A549 (cell line): ENCODE data around the gene USP17L18. TPM values are rescaled to one million over a fixed set of nuclear protein-coding genes. Genes with fewer than 3 reads are reported as not detected.
"Not testable (repeated sequence)": the region's sequence is repeated elsewhere in the genome, so short reads cannot be mapped to it uniquely, and the experiment has no call there.

Experiments
- ATAC-seq, 2 experiments: fragments of 200-7000 bp in 1 of 2; fragments of >200 bp in 1 of 2; cut with Nextera tagmentation in 1 of 2; cut with Tn5 transposase in 1 of 2; 3 replicates each; pipeline versions ENCODE4 v1.8.0 to v1.9.1; 2018 to 2020; ENCODE audit warnings: mild to moderate bottlenecking in 1 of 2, moderate library complexity in 1 of 2
- CTCF ChIA-PET: fragments of 300-600 bp; sonication (Branson Sonifier 250); formaldehyde crosslinking; extraction: SDS; loops from one replicate; lab custom pipeline; 2021; ENCODE audit warnings: antibody characterized with exemption, inconsistent platforms; lab: Yijun Ruan, JAX
- POLR2A ChIA-PET: fragments of 350-600 bp; formaldehyde crosslinking; extraction: SDS; loops from one replicate; lab custom pipeline; 2021; ENCODE audit warnings: antibody characterized with exemption, inconsistent platforms; lab: Yijun Ruan, JAX
- DNase-seq, 2 experiments: peaks; one replicate each; pipeline versions ENCODE4 v3.0.0 to v3.0.0-alpha.2; 2011 to 2016; ENCODE audit warnings: low read depth in 1 of 2, low spot score in 1 of 2
- FAIRE-seq: peaks from 2 replicates; lab custom pipeline; 2011; peaks lifted over from hg19 to GRCh38; lab: Jason Lieb, UNC
- H3K27ac ChIP-seq, 2 experiments: fragments of >200 bp; sonication (Bioruptor Twin); formaldehyde crosslinking; 3 replicates each; pipeline ENCODE4 v1.5.1; 2016 to 2017
- H3K4me1 ChIP-seq: fragments of >200 bp; sonication (Bioruptor Twin); formaldehyde crosslinking; 3 replicates; pipeline ENCODE4 v1.6.1; 2016
- H3K4me2 ChIP-seq: fragments of >200 bp; sonication (Bioruptor Twin); formaldehyde crosslinking; 3 replicates; pipeline ENCODE4 v1.6.1; 2016
- H3K4me3 ChIP-seq: fragments of >200 bp; sonication (Bioruptor Twin); formaldehyde crosslinking; 3 replicates; pipeline ENCODE4 v1.5.1; 2016
- H3K9me3 ChIP-seq: fragments of >200 bp; sonication (Bioruptor Twin); formaldehyde crosslinking; 3 replicates; pipeline ENCODE4 v1.6.1; 2016
- WGBS: methylation state at CpG from one replicate; pipeline ENCODE4 v1.1.6; 2017; ENCODE audit errors: missing lambda C conversion rate; 5-methylcytosine and 5-hydroxymethylcytosine counted together
- polyA plus RNA-seq, 4 experiments: library from polyadenylated mRNA; depleted of rRNA in 3 of 4; stranded (reverse); fragments of >200 nt; fragmentation: RNase III in 1 of 4; extraction: RNeasy Plus Mini Kit Qiagen cat#74134 plus additional on column Dnase treatment in 1 of 4; gene quantifications; 2 replicates in 3 of 4; 3 replicates in 1 of 4; pipeline ENCODE4 v1.2.3, GENCODE V29; 2011 to 2017

Gene USP17L18
- polyA plus RNA-seq, 2 of the 4 experiments (the other 2 are of a cell fraction): not detected

GRCh38 chr4:9253078-9253477 is 4.6 kb downstream of the USP17L18 start, which contains the start of gene USP17L19:
Gene USP17L19 (plus strand): TSS chr4:9253378. CDS start chr4:9253378, 0 bp downstream.
- H3K4me3 ChIP-seq, H3K9me3 ChIP-seq, CTCF ChIA-PET, FAIRE-seq, H3K4me1 ChIP-seq, H3K27ac ChIP-seq, DNase-seq, ATAC-seq, H3K4me2 ChIP-seq, POLR2A ChIA-PET: not testable (repeated sequence)
- WGBS: no CpG with 5 or more reads among the region's 13 CpGs

- WGBS: no CpG with 5 or more reads among the region's 15 CpGs
Measured at GRCh38 chr4:9257824-9258223, 9.4 kb downstream of the USP17L18 start, which contains the start of gene USP17L20. Gene USP17L20 (plus strand): TSS chr4:9258124. CDS start chr4:9258124, 0 bp downstream.

GRCh38 chr4:9262572-9262971 is 14.1 kb downstream of the USP17L18 start, which contains the start of gene USP17L21:
Gene USP17L21 (plus strand): TSS chr4:9262872. CDS start chr4:9262872, 0 bp downstream.
- H3K4me2 ChIP-seq, FAIRE-seq, ATAC-seq, H3K4me1 ChIP-seq, DNase-seq, H3K27ac ChIP-seq, H3K9me3 ChIP-seq, H3K4me3 ChIP-seq, CTCF ChIA-PET, POLR2A ChIA-PET: not testable (repeated sequence)
- WGBS: no CpG with 5 or more reads among the region's 13 CpGs

More at GRCh38 chr4:9257824-9258223, 9.4 kb downstream of the USP17L18 start, which contains the start of gene USP17L20:
- H3K4me1 ChIP-seq, H3K9me3 ChIP-seq, FAIRE-seq, DNase-seq, H3K27ac ChIP-seq, H3K4me3 ChIP-seq, ATAC-seq, POLR2A ChIA-PET, H3K4me2 ChIP-seq, CTCF ChIA-PET: not testable (repeated sequence)

GRCh38 chr4:9267319-9267718 is 18.9 kb downstream of the USP17L18 start, which contains the start of gene USP17L22:
Gene USP17L22 (plus strand): TSS chr4:9267619. CDS start chr4:9267619, 0 bp downstream.
- ATAC-seq, H3K27ac ChIP-seq, POLR2A ChIA-PET, H3K4me2 ChIP-seq, DNase-seq, FAIRE-seq, H3K4me3 ChIP-seq, CTCF ChIA-PET, H3K4me1 ChIP-seq, H3K9me3 ChIP-seq: not testable (repeated sequence)
- no CpG with 5 or more reads among the region's 15 CpGs for WGBS

GRCh38 chr4:9271719-9272118 is 23.3 kb downstream of the USP17L18 start:
- CTCF ChIA-PET, H3K4me2 ChIP-seq, H3K27ac ChIP-seq, FAIRE-seq, POLR2A ChIA-PET, H3K4me3 ChIP-seq, H3K4me1 ChIP-seq, DNase-seq, ATAC-seq, H3K9me3 ChIP-seq: not testable (repeated sequence)
- 49% methylated on average over 8 of the region's 10 CpGs for WGBS

Other genes with a start within 250 kb of the USP17L18 start
- gene FAM90A26, start 78.2 kb upstream of the USP17L18 start, polyA plus RNA-seq (2011; rRNA removed): not detected in 2 replicates
- not detected in 3 replicates for gene FAM90A26, start 78.2 kb upstream of the USP17L18 start, polyA plus RNA-seq (2017; fragmentation: RNase III; extraction: RNeasy Plus Mini Kit Qiagen cat#74134 plus additional on column Dnase treatment)
- gene USP17L10, start 38.0 kb upstream of the USP17L18 start, polyA plus RNA-seq (2011; rRNA removed): not detected in 2 replicates
- gene USP17L10, start 38.0 kb upstream of the USP17L18 start, polyA plus RNA-seq (2017; fragmentation: RNase III; extraction: RNeasy Plus Mini Kit Qiagen cat#74134 plus additional on column Dnase treatment): not detected in 3 replicates
- gene USP17L11, start 33.2 kb upstream of the USP17L18 start, polyA plus RNA-seq (2011; rRNA removed): not detected in 2 replicates
- gene USP17L11, start 33.2 kb upstream of the USP17L18 start, polyA plus RNA-seq (2017; fragmentation: RNase III; extraction: RNeasy Plus Mini Kit Qiagen cat#74134 plus additional on column Dnase treatment): not detected in 3 replicates
- not detected in 2 replicates for gene USP17L12, start 28.5 kb upstream of the USP17L18 start, polyA plus RNA-seq (2011; rRNA removed)
- gene USP17L12, start 28.5 kb upstream of the USP17L18 start, polyA plus RNA-seq (2017; fragmentation: RNase III; extraction: RNeasy Plus Mini Kit Qiagen cat#74134 plus additional on column Dnase treatment): not detected in 3 replicates
- not detected in 2 replicates for gene USP17L13, start 23.7 kb upstream of the USP17L18 start, polyA plus RNA-seq (2011; rRNA removed)
- gene USP17L13, start 23.7 kb upstream of the USP17L18 start, polyA plus RNA-seq (2017; fragmentation: RNase III; extraction: RNeasy Plus Mini Kit Qiagen cat#74134 plus additional on column Dnase treatment): not detected in 3 replicates
- gene USP17L15, start 14.2 kb upstream of the USP17L18 start, polyA plus RNA-seq (2011; rRNA removed): not detected in 2 replicates
- not detected in 3 replicates for gene USP17L15, start 14.2 kb upstream of the USP17L18 start, polyA plus RNA-seq (2017; fragmentation: RNase III; extraction: RNeasy Plus Mini Kit Qiagen cat#74134 plus additional on column Dnase treatment)
- gene USP17L17, start 4.8 kb upstream of the USP17L18 start, polyA plus RNA-seq (2011; rRNA removed): not detected in 2 replicates
- not detected in 3 replicates for gene USP17L17, start 4.8 kb upstream of the USP17L18 start, polyA plus RNA-seq (2017; fragmentation: RNase III; extraction: RNeasy Plus Mini Kit Qiagen cat#74134 plus additional on column Dnase treatment)
- not detected in 2 replicates for gene USP17L19, start 4.7 kb downstream of the USP17L18 start, polyA plus RNA-seq (2011; rRNA removed)
- not detected in 3 replicates for gene USP17L19, start 4.7 kb downstream of the USP17L18 start, polyA plus RNA-seq (2017; fragmentation: RNase III; extraction: RNeasy Plus Mini Kit Qiagen cat#74134 plus additional on column Dnase treatment)
- gene USP17L20, start 9.5 kb downstream of the USP17L18 start, polyA plus RNA-seq (2011; rRNA removed): not detected in 2 replicates
- not detected in 3 replicates for gene USP17L20, start 9.5 kb downstream of the USP17L18 start, polyA plus RNA-seq (2017; fragmentation: RNase III; extraction: RNeasy Plus Mini Kit Qiagen cat#74134 plus additional on column Dnase treatment)
- not detected in 2 replicates for gene USP17L21, start 14.2 kb downstream of the USP17L18 start, polyA plus RNA-seq (2011; rRNA removed)
- gene USP17L21, start 14.2 kb downstream of the USP17L18 start, polyA plus RNA-seq (2017; fragmentation: RNase III; extraction: RNeasy Plus Mini Kit Qiagen cat#74134 plus additional on column Dnase treatment): not detected in 3 replicates
- gene USP17L22, start 19.0 kb downstream of the USP17L18 start, polyA plus RNA-seq (2011; rRNA removed): not detected in 2 replicates
- gene USP17L22, start 19.0 kb downstream of the USP17L18 start, polyA plus RNA-seq (2017; fragmentation: RNase III; extraction: RNeasy Plus Mini Kit Qiagen cat#74134 plus additional on column Dnase treatment): not detected in 3 replicates
- gene USP17L24, start 76.5 kb downstream of the USP17L18 start, polyA plus RNA-seq (2011; rRNA removed): not detected in 2 replicates
- not detected in 3 replicates for gene USP17L24, start 76.5 kb downstream of the USP17L18 start, polyA plus RNA-seq (2017; fragmentation: RNase III; extraction: RNeasy Plus Mini Kit Qiagen cat#74134 plus additional on column Dnase treatment)
- not detected in 2 replicates for gene USP17L25, start 81.3 kb downstream of the USP17L18 start, polyA plus RNA-seq (2011; rRNA removed)
- gene USP17L25, start 81.3 kb downstream of the USP17L18 start, polyA plus RNA-seq (2017; fragmentation: RNase III; extraction: RNeasy Plus Mini Kit Qiagen cat#74134 plus additional on column Dnase treatment): not detected in 3 replicates
- gene USP17L26, start 86.0 kb downstream of the USP17L18 start, polyA plus RNA-seq (2011; rRNA removed): not detected in 2 replicates
- gene USP17L26, start 86.0 kb downstream of the USP17L18 start, polyA plus RNA-seq (2017; fragmentation: RNase III; extraction: RNeasy Plus Mini Kit Qiagen cat#74134 plus additional on column Dnase treatment): not detected in 3 replicates
- gene USP17L5, start 90.8 kb downstream of the USP17L18 start, polyA plus RNA-seq (2011; rRNA removed): not detected in 2 replicates
- gene USP17L5, start 90.8 kb downstream of the USP17L18 start, polyA plus RNA-seq (2017; fragmentation: RNase III; extraction: RNeasy Plus Mini Kit Qiagen cat#74134 plus additional on column Dnase treatment): not detected in 3 replicates
- gene USP17L27, start 95.5 kb downstream of the USP17L18 start, polyA plus RNA-seq (2011; rRNA removed): not detected in 2 replicates
- gene USP17L27, start 95.5 kb downstream of the USP17L18 start, polyA plus RNA-seq (2017; fragmentation: RNase III; extraction: RNeasy Plus Mini Kit Qiagen cat#74134 plus additional on column Dnase treatment): not detected in 3 replicates
- not detected in 2 replicates for gene USP17L28, start 100.3 kb downstream of the USP17L18 start, polyA plus RNA-seq (2011; rRNA removed)
- gene USP17L28, start 100.3 kb downstream of the USP17L18 start, polyA plus RNA-seq (2017; fragmentation: RNase III; extraction: RNeasy Plus Mini Kit Qiagen cat#74134 plus additional on column Dnase treatment): not detected in 3 replicates
- not detected in 2 replicates for gene USP17L29, start 105.0 kb downstream of the USP17L18 start, polyA plus RNA-seq (2011; rRNA removed)
- gene USP17L29, start 105.0 kb downstream of the USP17L18 start, polyA plus RNA-seq (2017; fragmentation: RNase III; extraction: RNeasy Plus Mini Kit Qiagen cat#74134 plus additional on column Dnase treatment): not detected in 3 replicates
- not detected in 2 replicates for gene USP17L30, start 114.5 kb downstream of the USP17L18 start, polyA plus RNA-seq (2011; rRNA removed)
- not detected in 3 replicates for gene USP17L30, start 114.5 kb downstream of the USP17L18 start, polyA plus RNA-seq (2017; fragmentation: RNase III; extraction: RNeasy Plus Mini Kit Qiagen cat#74134 plus additional on column Dnase treatment)
- gene DEFB131A, start 195.8 kb downstream of the USP17L18 start, polyA plus RNA-seq (2011; rRNA removed): not detected in 2 replicates
- not detected in 3 replicates for gene DEFB131A, start 195.8 kb downstream of the USP17L18 start, polyA plus RNA-seq (2017; fragmentation: RNase III; extraction: RNeasy Plus Mini Kit Qiagen cat#74134 plus additional on column Dnase treatment)